Measurements from ENCODE around the gene ADK.

The ADK gene

DNA sequence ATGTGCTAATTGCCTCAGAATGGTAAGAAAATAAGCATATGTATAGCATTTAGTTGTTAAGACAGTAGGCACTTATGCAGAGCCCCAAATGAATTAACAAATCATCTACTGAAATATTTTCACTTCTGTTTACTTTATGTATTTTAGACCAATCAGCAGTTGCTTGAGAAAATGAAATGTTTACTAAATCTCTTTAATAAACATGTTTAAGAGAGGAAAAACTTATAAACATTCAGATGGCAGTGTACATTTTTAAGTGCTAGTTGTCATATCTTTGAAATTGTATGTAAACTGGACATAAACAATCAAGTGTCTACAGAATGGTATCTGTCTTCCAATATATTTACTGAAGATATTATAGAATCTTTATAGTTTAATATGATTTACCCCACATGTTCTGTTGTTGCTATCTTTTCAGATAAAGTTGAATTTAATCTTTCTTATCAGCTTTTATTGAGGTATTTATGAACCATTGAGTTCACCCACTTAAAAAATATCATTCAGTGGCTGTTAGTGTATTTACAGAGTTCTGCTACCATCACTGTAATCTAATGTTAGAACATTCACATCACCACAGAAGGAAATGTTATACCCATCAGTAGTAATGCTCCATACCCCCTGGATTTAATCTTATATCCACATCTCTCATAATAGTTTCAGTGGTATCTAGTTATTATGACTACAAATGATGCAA, 264.3 kb downstream of the ADK start:
- Histone ChIP-seq H3K27me3 (ENCODE audit: insufficient read depth, poor library complexity, severe bottlenecking) (no peaks in the 10 kb centered on the region), H3K4me3 (replicated peaks; ENCODE audit: insufficient read depth, low read length) (no peak overlapping the region), H3K27ac (replicated peaks) (no peak overlapping the region)
- TF ChIP-seq POLR2AphosphoS5 (IDR thresholded peaks at IDR 0.05; ENCODE audit: low read depth): no peak
- no peak for DNase-seq (ENCODE audit: low read depth in 1 of 2, low spot score in 1 of 2)

DNA sequence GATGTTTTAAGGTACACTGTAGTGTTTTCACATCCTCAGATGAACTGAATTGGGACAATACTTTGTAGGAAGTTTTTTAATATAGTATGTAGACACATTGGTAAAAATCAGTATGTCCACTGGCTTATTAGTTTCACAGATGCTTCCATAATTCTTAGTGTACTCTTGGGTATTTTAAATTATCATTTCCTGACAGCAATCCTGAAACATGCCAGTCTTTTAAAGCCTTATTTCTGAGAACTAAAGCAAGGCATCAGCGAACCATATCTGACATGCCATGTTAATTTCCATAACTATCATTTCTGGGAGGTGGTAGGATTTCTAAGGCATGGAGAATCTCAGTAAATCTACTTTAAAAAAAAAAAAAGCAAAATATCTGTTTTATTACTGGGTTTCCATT, 266.4 kb downstream of the ADK start:
- H3K27me3 ChIP-seq (ENCODE audit: insufficient read depth, poor library complexity, severe bottlenecking): no peaks in the 10 kb centered on the region
- no peak overlapping the region for H3K4me3 ChIP-seq (replicated peaks; ENCODE audit: insufficient read depth, low read length)
- no peak overlapping the region for H3K27ac ChIP-seq (replicated peaks)
- TF ChIP-seq GABPA (IDR thresholded peaks at IDR 0.05; ENCODE audit: low read depth): no peak
- TF ChIP-seq, protein P1, sequence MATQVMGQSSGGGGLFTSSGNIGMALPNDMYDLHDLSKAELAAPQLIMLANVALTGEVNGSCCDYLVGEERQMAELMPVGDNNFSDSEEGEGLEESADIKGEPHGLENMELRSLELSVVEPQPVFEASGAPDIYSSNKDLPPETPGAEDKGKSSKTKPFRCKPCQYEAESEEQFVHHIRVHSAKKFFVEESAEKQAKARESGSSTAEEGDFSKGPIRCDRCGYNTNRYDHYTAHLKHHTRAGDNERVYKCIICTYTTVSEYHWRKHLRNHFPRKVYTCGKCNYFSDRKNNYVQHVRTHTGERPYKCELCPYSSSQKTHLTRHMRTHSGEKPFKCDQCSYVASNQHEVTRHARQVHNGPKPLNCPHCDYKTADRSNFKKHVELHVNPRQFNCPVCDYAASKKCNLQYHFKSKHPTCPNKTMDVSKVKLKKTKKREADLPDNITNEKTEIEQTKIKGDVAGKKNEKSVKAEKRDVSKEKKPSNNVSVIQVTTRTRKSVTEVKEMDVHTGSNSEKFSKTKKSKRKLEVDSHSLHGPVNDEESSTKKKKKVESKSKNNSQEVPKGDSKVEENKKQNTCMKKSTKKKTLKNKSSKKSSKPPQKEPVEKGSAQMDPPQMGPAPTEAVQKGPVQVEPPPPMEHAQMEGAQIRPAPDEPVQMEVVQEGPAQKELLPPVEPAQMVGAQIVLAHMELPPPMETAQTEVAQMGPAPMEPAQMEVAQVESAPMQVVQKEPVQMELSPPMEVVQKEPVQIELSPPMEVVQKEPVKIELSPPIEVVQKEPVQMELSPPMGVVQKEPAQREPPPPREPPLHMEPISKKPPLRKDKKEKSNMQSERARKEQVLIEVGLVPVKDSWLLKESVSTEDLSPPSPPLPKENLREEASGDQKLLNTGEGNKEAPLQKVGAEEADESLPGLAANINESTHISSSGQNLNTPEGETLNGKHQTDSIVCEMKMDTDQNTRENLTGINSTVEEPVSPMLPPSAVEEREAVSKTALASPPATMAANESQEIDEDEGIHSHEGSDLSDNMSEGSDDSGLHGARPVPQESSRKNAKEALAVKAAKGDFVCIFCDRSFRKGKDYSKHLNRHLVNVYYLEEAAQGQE (IDR thresholded peaks at IDR 0.05; ENCODE audit: insufficient replicate concordance, low read depth): no peak
- TF ChIP-seq, protein P2, sequence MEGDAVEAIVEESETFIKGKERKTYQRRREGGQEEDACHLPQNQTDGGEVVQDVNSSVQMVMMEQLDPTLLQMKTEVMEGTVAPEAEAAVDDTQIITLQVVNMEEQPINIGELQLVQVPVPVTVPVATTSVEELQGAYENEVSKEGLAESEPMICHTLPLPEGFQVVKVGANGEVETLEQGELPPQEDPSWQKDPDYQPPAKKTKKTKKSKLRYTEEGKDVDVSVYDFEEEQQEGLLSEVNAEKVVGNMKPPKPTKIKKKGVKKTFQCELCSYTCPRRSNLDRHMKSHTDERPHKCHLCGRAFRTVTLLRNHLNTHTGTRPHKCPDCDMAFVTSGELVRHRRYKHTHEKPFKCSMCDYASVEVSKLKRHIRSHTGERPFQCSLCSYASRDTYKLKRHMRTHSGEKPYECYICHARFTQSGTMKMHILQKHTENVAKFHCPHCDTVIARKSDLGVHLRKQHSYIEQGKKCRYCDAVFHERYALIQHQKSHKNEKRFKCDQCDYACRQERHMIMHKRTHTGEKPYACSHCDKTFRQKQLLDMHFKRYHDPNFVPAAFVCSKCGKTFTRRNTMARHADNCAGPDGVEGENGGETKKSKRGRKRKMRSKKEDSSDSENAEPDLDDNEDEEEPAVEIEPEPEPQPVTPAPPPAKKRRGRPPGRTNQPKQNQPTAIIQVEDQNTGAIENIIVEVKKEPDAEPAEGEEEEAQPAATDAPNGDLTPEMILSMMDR (IDR thresholded peaks at IDR 0.05; ENCODE audit: insufficient read depth, low read length): no peak
- TF ChIP-seq POLR2AphosphoS5 (IDR thresholded peaks at IDR 0.05; ENCODE audit: low read depth): no peak
- no peak for TF ChIP-seq SPI1 (IDR thresholded peaks at IDR 0.05; ENCODE audit: borderline replicate concordance, low read depth)
- no peak for DNase-seq (ENCODE audit: low read depth in 1 of 2, low spot score in 1 of 2)

DNA sequence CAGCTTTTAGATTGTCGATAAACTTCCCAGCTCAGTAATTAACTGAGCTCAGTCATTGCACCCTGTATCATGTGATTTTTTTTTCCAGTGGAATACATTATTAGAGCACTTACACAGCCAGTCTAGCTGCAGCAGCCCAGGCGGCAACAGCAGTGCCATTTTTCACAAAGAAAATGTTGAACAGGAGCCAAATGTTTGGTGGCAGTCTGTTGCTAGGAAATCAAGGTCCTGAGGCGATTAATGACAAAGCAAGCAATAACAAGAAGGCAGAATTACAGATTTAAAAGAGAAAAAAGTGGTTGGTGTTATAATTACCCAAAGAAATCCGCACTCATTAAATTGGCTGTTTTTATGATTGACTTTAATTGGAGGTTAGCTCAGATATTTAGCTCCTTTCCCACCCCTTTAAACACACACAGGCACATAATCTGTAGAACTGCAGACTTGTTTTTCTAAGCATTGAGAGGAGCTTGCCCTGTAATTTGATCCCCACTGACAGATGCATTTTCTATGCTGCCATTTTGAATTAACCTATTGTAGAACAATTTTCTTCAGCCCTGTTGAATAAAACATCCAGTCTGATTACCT, 267.4 kb downstream of the ADK start:
- no peak overlapping the region for H3K27ac ChIP-seq (replicated peaks)

More for the DNA sequence above, 267.4 kb downstream of the ADK start:
- no peak for DNase-seq (ENCODE audit: low read depth in 1 of 2, low spot score in 1 of 2)
- TF ChIP-seq SPI1 (IDR thresholded peaks at IDR 0.05; ENCODE audit: borderline replicate concordance, low read depth): no peak
- TF ChIP-seq POLR2AphosphoS5 (IDR thresholded peaks at IDR 0.05; ENCODE audit: low read depth): no peak
- TF ChIP-seq, protein P1 (IDR thresholded peaks at IDR 0.05; ENCODE audit: insufficient replicate concordance, low read depth): no peak
- TF ChIP-seq GABPA (IDR thresholded peaks at IDR 0.05; ENCODE audit: low read depth): no peak
- TF ChIP-seq, protein P2 (IDR thresholded peaks at IDR 0.05; ENCODE audit: insufficient read depth, low read length): no peak
- Histone ChIP-seq H3K27me3 (ENCODE audit: insufficient read depth, poor library complexity, severe bottlenecking) (no peaks in the 10 kb centered on the region), H3K4me3 (replicated peaks; ENCODE audit: insufficient read depth, low read length) (no peak overlapping the region)

Data from HL-60 (cell line).